Kidney (tissue), 14 donors: ENCODE data around the gene SPHK1. TPM values are rescaled to one million over a fixed set of nuclear protein-coding genes. Genes with fewer than 3 reads are reported as not detected.
"Not testable (repeated sequence)": the region's sequence is repeated elsewhere in the genome, so short reads cannot be mapped to it uniquely, and the experiment has no call there.

Source experiments
- DNase-seq, 5 donors: peaks; one replicate each; pipeline ENCODE4 v3.0.0-alpha.2; 2013 to 2020
- FAIRE-seq: peaks from 2 replicates; lab custom pipeline; 2012; peaks lifted over from hg19 to GRCh38; lab: Jason Lieb, UNC
- H3K27ac ChIP-seq, 2 donors: one replicate each; pipeline ENCODE4 v1.7.0; 2013; ENCODE audit warnings: low read depth in 2 of 2, low read length in 2 of 2, inconsistent platforms in 1 of 2
- H3K27me3 ChIP-seq: one replicate; pipeline ENCODE4 v1.7.1; 2013; ENCODE audit warnings: low read length, inconsistent platforms; ENCODE audit not compliant: control insufficient read depth, insufficient read depth
- H3K36me3 ChIP-seq, 3 donors: one replicate each; pipeline versions ENCODE4 v1.7.0 to v1.7.1; 2013; ENCODE audit warnings: low read length in 3 of 3, control low read depth in 1 of 3, inconsistent platforms in 1 of 3; ENCODE audit not compliant: insufficient read depth in 3 of 3, control insufficient read depth in 2 of 3
- H3K4me1 ChIP-seq, 3 donors: one replicate each; pipeline versions ENCODE4 v1.7.0 to v1.7.1; 2013; ENCODE audit warnings: low read length in 3 of 3, inconsistent platforms in 1 of 3, low read depth in 1 of 3; ENCODE audit not compliant: control insufficient read depth in 2 of 3, insufficient read depth in 2 of 3
- H3K4me3 ChIP-seq, 3 donors: one replicate each; pipeline versions ENCODE4 v1.7.0 to v1.8.1; 2013; ENCODE audit warnings: low read length in 3 of 3, control low read depth in 1 of 3, inconsistent platforms in 1 of 3
- H3K9ac ChIP-seq, 3 donors: one replicate each; pipeline versions ENCODE4 v1.7.0 to v1.7.1; 2013; ENCODE audit warnings: low read length in 3 of 3, control low read depth in 1 of 3, inconsistent platforms in 1 of 3
- H3K9me3 ChIP-seq, 3 donors: one replicate each; pipeline versions ENCODE4 v1.7.0 to v1.7.1; 2013; ENCODE audit warnings: low read length in 3 of 3, control low read depth in 1 of 3, inconsistent platforms in 1 of 3; ENCODE audit not compliant: control insufficient read depth in 2 of 3, insufficient read depth in 1 of 3
- intact Hi-C: fragments of 100-400 bp; cut with DNase I; formaldehyde crosslinking; loops from one replicate; pipeline ENCODE4 v1.11.1; 2022
- polyA plus RNA-seq: library from polyadenylated mRNA; stranded (reverse); fragments of 350-450 nt; fragmentation: Illumina TruSeq; extraction: RNeasy Lipid Tissue Mini Kit (QIAGEN cat#74804); gene quantifications from one replicate; pipeline ENCODE4 v1.2.3, GENCODE V29; 2014; ENCODE audit warnings: low read depth, low replicate concordance; ENCODE audit not compliant: insufficient read depth
- total RNA-seq: library from RNA; stranded (reverse); fragmentation: NEBNext Ultra II Directional; extraction: Animal tissue kit (Norgen Biotek cat#: 25700); gene quantifications from one replicate; pipeline ENCODE4 v1.2.1, GENCODE V29; 2021
- TF ChIP-seq, protein P1 (sequence below): IDR thresholded peaks from 3 replicates; pipeline ENCODE4 v1.5.1; 2012; ENCODE audit warnings: mild to moderate bottlenecking, moderate library complexity, borderline replicate concordance; ENCODE audit not compliant: insufficient read depth; ENCODE audit errors: extremely low read depth
- donor health status: control.
- donor health status: control.
- donor health status: control.
- donor health status: control.
- donor health status: control.
- donor health status: DM: yes; HTN: yes; CAD: no.
- donor health status: Normal renal cell carcinoma (clear cell type).

The SPHK1 gene
- total and polyA plus RNA-seq, 2 donors from 2014 or later, result 1.5 to 10.4 TPM

DNA sequence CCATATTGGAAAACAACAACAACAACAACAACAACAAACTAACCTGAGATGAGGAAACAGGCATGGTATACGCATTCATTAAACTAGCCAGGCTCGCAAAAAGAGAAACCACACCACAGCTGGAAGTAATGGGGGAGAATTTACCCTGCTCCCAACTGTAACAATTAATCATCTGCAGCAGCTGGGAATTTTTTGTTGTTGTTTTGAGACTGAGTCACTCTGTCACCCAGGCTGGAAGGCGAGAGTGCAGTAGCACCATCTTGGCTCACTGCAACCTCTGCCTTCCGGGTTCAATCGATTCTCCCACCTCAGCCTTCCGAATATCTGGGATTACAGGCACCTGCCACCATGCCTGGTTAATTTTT, 47.0 kb upstream of the SPHK1 start:
- Histone ChIP-seq H3K9ac (no peak overlapping the region), H3K4me3 (no peak overlapping the region), H3K4me1 (no peaks in the 10 kb centered on the region), H3K27me3 (no peaks in the 10 kb centered on the region), H3K27ac (no peak overlapping the region), H3K9me3 (no peaks in the 10 kb centered on the region), H3K36me3 (peaks cover 0 to 2% (median 0%) of the 10 kb centered on the region in 3 donors)
- DNase-seq (peak in 1 of 5 donors; percentile 53), FAIRE-seq (no peak)
- TF ChIP-seq, protein P1, sequence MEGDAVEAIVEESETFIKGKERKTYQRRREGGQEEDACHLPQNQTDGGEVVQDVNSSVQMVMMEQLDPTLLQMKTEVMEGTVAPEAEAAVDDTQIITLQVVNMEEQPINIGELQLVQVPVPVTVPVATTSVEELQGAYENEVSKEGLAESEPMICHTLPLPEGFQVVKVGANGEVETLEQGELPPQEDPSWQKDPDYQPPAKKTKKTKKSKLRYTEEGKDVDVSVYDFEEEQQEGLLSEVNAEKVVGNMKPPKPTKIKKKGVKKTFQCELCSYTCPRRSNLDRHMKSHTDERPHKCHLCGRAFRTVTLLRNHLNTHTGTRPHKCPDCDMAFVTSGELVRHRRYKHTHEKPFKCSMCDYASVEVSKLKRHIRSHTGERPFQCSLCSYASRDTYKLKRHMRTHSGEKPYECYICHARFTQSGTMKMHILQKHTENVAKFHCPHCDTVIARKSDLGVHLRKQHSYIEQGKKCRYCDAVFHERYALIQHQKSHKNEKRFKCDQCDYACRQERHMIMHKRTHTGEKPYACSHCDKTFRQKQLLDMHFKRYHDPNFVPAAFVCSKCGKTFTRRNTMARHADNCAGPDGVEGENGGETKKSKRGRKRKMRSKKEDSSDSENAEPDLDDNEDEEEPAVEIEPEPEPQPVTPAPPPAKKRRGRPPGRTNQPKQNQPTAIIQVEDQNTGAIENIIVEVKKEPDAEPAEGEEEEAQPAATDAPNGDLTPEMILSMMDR, result no peak
- intact Hi-C loops, result no loop called here

DNA sequence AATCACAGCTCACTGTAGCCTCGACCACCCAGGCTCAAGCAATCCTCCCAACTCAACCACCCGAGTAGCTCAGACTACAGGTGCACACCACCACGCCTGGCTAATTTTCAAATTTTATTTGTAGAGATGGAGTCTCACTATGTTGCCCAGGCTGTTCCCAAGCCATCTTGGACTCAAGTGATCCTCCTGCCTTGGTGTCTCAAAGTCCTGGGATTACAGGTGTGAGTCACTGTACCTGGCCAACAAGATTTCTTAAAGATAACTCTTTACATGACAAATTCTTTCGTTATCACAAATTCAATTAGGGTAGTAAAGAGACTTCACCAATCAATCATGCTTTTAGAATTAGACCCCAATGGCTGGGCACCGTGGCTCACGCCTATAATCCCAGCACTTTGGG, 43.1 kb upstream of the SPHK1 start:
- H3K4me1 ChIP-seq, result no peaks in the 10 kb centered on the region
- H3K9ac ChIP-seq, result no peak overlapping the region
- no peaks in the 10 kb centered on the region for H3K9me3 ChIP-seq
- no peak for FAIRE-seq
- no peak overlapping the region for H3K4me3 ChIP-seq
- no peak for DNase-seq
- TF ChIP-seq, protein P1, result no peak
- H3K27me3 ChIP-seq, result no peaks in the 10 kb centered on the region
- intact Hi-C loops, result no loop called here
- H3K27ac ChIP-seq, result no peak overlapping the region
- peaks cover 2 to 8% (median 5%) of the 10 kb centered on the region in 3 donors for H3K36me3 ChIP-seq

DNA sequence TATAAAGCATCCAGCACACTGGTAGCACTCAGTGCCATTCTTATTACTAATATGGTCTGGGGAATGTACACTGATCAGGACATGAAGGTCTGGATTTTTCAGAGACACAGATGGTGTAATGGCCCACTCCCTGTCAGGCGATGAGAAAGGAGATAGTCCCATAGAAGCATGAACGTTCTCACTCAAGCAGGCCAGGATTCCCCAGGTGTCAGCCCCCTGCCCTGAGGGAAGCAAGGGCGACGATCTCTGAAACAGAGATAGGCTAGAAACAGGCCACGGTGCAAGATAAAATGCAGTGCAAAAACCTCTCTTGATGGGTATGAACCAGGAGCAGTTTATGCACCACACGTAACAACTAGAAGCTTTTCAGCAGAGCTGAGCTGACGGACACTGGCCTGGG, 41.3 kb upstream of the SPHK1 start:
- FAIRE-seq, result no peak
- intact Hi-C loops, result no loop called here
- Histone ChIP-seq H3K4me1 (no peaks in the 10 kb centered on the region), H3K4me3 (no peak overlapping the region), H3K36me3 (peaks cover 2 to 12% (median 10%) of the 10 kb centered on the region in 3 donors), H3K9me3 (no peaks in the 10 kb centered on the region), H3K9ac (no peak overlapping the region), H3K27me3 (no peaks in the 10 kb centered on the region), H3K27ac (no peak overlapping the region)
- no peak for DNase-seq
- TF ChIP-seq, protein P1, result no peak

DNA sequence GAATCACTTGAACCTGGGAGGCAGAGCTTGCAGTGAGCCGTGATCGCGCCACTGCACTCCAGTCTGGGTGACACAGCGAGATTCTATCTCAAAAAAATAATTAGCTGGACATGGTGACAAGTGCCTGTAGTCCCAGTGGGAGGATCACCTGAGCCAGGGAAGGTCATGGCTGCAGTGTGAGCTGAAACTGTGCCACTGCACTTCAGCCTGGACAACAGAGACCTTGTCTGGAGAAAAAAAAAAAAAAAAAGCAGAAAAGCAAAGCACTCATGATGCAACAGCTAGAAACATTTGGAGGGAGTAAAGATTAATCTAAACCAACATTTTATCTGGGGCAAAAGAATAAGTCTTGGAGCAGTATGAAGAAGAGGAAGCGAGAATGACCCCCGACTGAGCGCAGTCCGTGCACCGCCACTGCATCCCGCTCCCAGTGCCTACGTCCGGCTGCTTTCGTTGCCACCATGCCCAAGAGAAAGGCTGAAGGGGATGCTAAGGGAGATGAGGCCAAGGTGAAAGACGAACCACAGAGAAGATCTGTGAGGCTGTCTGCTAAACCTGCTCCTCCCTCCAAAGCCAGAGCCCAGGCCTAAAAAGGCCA, 38.9 kb upstream of the SPHK1 start:
- TF ChIP-seq, protein P1, result no peak
- Histone ChIP-seq H3K4me3 (no peak overlapping the region), H3K9me3 (no peaks in the 10 kb centered on the region), H3K27ac (no peak overlapping the region), H3K4me1 (no peaks in the 10 kb centered on the region), H3K9ac (no peak overlapping the region), H3K36me3 (peaks cover 2 to 13% (median 12%) of the 10 kb centered on the region in 3 donors), H3K27me3 (no peaks in the 10 kb centered on the region)
- DNase-seq, result no peak
- FAIRE-seq, result no peak
- intact Hi-C loops, result no loop called here

GRCh38 chr17:76346936-76347335, 37.5 kb upstream of the SPHK1 start:
- H3K27me3 ChIP-seq, H3K9me3 ChIP-seq, H3K27ac ChIP-seq, DNase-seq, FAIRE-seq, H3K4me3 ChIP-seq, H3K4me1 ChIP-seq, H3K9ac ChIP-seq, intact Hi-C loops: not testable (repeated sequence)
- H3K36me3 ChIP-seq, result peaks cover 2 to 13% (median 12%) of the 10 kb centered on the region in 3 donors
